Measurements from ENCODE around the gene STYXL2.

STYXL2 gene

GRCh38 chr1:167126811-167127210 lies 32.9 kb downstream of the STYXL2 start:
- Mint-ChIP-seq H3K27me3 (peaks cover 32% of the 10 kb centered on the region), H3K27ac (no peak overlapping the region), H3K4me1 (no peaks in the 10 kb centered on the region), H3K4me3 (no peak overlapping the region), H3K9me3 (no peaks in the 10 kb centered on the region), H3K36me3 (no peaks in the 10 kb centered on the region)
- ATAC-seq (ENCODE audit: low read depth) (no peak), DNase-seq (ENCODE audit: low spot score in 2 of 2) (no peak)

DNA sequence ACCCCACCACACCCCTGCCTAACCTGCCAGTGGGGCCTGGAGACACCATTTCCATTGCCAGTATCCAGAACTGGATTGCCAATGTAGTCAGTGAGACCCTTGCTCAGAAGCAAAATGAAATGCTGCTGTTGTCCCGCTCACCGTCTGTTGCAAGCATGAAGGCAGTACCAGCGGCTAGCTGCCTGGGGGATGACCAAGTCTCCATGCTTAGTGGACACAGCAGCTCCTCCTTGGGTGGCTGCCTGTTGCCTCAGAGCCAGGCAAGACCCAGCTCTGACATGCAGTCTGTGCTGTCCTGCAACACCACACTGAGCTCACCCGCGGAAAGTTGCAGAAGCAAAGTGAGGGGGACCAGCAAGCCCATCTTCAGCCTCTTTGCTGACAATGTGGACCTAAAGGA lies 33.4 kb downstream of the STYXL2 start:
- H3K36me3 Mint-ChIP-seq: no peaks in the 10 kb centered on the region
- peaks cover 34% of the 10 kb centered on the region for H3K27me3 Mint-ChIP-seq
- no peak overlapping the region for H3K27ac Mint-ChIP-seq
- H3K4me1 Mint-ChIP-seq: no peaks in the 10 kb centered on the region
- H3K4me3 Mint-ChIP-seq: no peak overlapping the region
- DNase-seq (ENCODE audit: low spot score in 2 of 2): no peak
- no peaks in the 10 kb centered on the region for H3K9me3 Mint-ChIP-seq
- ATAC-seq (ENCODE audit: low read depth): no peak

DNA sequence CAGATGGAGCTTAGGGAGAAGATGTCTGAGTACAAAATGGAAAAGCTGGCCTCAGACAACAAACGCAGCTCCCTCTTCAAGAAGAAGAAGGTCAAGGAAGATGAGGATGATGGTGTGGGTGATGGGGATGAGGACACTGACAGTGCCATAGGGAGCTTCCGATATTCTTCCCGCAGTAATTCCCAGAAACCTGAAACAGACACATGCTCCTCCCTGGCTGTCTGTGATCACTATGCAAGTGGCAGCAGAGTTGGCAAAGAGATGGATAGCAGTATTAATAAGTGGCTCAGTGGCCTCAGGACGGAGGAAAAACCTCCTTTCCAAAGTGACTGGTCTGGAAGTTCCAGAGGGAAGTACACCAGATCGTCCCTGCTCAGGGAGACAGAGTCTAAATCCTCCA lies 33.8 kb downstream of the STYXL2 start:
- Mint-ChIP-seq H3K36me3 (no peaks in the 10 kb centered on the region), H3K9me3 (no peaks in the 10 kb centered on the region), H3K4me1 (no peaks in the 10 kb centered on the region), H3K27me3 (peaks cover 36% of the 10 kb centered on the region), H3K4me3 (no peak overlapping the region), H3K27ac (no peak overlapping the region)
- ATAC-seq (ENCODE audit: low read depth) (no peak), DNase-seq (ENCODE audit: low spot score in 2 of 2) (no peak)

DNA sequence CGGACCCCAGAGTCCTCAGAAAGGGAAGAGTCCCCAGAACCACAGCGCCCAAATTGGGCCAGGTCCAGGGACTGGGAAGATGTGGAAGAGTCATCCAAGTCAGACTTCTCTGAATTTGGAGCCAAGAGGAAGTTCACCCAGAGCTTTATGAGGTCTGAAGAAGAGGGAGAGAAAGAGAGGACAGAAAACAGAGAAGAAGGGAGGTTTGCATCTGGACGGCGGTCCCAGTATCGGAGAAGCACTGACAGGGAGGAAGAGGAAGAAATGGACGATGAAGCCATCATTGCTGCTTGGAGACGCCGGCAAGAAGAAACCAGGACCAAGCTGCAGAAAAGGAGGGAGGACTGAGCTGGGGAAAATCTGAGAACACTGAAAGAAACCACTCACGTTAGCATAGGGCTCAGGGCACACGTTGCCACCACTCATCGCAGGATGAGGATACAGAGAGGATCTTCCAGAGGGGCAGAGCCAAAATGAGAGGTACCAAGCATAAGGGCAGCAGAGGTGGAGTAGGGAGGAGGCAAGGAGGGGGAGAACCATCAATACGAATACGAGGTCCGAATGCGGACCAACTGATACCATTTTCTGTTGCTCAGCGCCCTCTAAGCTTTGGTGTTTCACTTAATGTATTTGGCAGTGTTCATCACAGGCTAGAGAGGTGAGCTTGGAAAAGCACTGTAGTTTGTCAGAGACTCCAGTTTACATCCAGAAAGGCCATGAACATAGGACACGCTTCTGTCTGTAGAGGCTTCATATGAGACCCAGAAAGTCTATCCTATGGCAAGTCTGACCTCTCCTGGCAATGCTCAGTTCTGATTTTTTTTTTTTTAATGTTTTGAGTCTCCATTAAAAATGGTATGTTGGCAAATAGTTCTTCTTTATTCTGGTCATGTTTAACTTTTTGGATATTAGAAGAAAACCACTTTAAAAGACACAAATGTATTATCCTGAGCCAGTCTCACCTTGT lies 34.7 kb downstream of the STYXL2 start:
- peaks cover 2% of the 10 kb centered on the region for H3K4me1 Mint-ChIP-seq
- no peak for DNase-seq (ENCODE audit: low spot score in 2 of 2)
- H3K27ac Mint-ChIP-seq: no peak overlapping the region
- no peaks in the 10 kb centered on the region for H3K36me3 Mint-ChIP-seq
- ATAC-seq (ENCODE audit: low read depth): no peak
- no peaks in the 10 kb centered on the region for H3K9me3 Mint-ChIP-seq
- H3K4me3 Mint-ChIP-seq: no peak overlapping the region
- peaks cover 36% of the 10 kb centered on the region for H3K27me3 Mint-ChIP-seq

DNA sequence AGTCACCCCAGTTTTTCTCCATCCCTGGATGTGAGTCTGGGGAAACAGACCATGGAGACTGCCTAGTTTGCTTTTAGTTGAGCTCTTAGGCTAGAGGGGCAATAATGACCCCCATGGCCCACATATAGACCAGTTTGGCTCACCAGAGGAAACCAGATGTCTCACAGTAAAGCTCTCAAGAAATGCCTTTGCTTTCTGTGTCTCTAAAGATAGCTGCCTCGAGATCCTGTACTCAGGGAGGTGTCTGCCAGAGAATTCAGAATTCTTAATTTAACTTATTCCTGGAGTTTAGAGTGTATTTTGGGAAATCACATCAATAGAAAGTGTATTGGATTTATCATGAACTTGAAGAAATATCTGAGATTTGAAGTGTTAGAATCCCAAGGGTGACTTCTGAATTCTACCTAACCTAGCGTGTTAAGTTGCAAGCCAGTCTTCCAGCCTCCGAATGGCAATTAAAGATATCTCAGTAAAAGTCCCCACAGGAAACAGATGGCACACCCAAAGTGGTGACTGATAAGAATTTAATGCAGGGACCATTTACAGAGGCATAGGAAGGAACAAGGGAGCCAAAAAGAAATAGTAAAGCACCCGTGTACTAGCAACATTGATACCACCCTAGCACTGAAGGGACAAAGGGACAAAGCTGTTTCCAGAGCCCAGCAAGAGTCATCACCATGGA lies 37.1 kb downstream of the STYXL2 start:
- no peak overlapping the region for H3K4me3 Mint-ChIP-seq
- peaks cover 2% of the 10 kb centered on the region for H3K4me1 Mint-ChIP-seq
- no peaks in the 10 kb centered on the region for H3K9me3 Mint-ChIP-seq
- peaks cover 36% of the 10 kb centered on the region for H3K27me3 Mint-ChIP-seq
- H3K36me3 Mint-ChIP-seq: no peaks in the 10 kb centered on the region
- no peak for ATAC-seq (ENCODE audit: low read depth)
- DNase-seq (ENCODE audit: low spot score in 2 of 2): no peak
- H3K27ac Mint-ChIP-seq: no peak overlapping the region

- H3K36me3 Mint-ChIP-seq: no peaks in the 10 kb centered on the region
- ATAC-seq (ENCODE audit: low read depth) (no peak), DNase-seq (ENCODE audit: low spot score in 2 of 2) (no peak)
- H3K4me3 Mint-ChIP-seq: no peak overlapping the region
- H3K27ac Mint-ChIP-seq: no peak overlapping the region
- H3K27me3 Mint-ChIP-seq: peaks cover 24% of the 10 kb centered on the region
- no peaks in the 10 kb centered on the region for H3K9me3 Mint-ChIP-seq
- H3K4me1 Mint-ChIP-seq: peaks cover 2% of the 10 kb centered on the region
Observed at GRCh38 chr1:167132301-167133010, 38.6 kb downstream of the STYXL2 start.

- Mint-ChIP-seq H3K9me3 (no peaks in the 10 kb centered on the region), H3K4me3 (no peak overlapping the region), H3K27ac (no peak overlapping the region), H3K36me3 (no peaks in the 10 kb centered on the region), H3K4me1 (peaks cover 2% of the 10 kb centered on the region), H3K27me3 (peaks cover 15% of the 10 kb centered on the region)
- ATAC-seq (ENCODE audit: low read depth) (no peak), DNase-seq (ENCODE audit: low spot score in 2 of 2) (no peak)
Observed at GRCh38 chr1:167135281-167135840, 41.5 kb downstream of the STYXL2 start.

DNA sequence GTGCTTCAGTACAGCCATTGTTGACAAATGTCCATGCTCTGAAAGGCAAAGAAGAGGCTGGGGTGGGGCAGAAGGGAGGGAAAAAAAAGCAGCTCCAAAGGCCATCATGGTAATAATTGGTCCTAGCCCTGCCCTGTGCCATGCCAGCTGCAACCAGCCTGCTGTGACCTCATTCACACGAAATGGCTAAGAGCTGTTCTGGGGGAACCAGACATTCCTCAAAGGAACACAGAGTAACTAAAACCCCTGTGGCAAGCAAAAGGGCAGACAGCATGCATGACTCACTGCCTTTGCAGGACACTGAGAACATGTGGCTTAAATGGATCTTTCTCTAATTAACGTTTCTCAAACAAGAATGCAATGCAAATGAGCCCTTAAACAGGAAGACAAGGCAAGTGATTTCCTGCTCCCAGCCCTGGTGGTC lies 42.3 kb downstream of the STYXL2 start:
- H3K27ac Mint-ChIP-seq: no peak overlapping the region
- H3K27me3 Mint-ChIP-seq: peaks cover 15% of the 10 kb centered on the region
- H3K36me3 Mint-ChIP-seq: no peaks in the 10 kb centered on the region
- ATAC-seq (ENCODE audit: low read depth): no peak
- no peak overlapping the region for H3K4me3 Mint-ChIP-seq
- no peaks in the 10 kb centered on the region for H3K9me3 Mint-ChIP-seq
- DNase-seq (ENCODE audit: low spot score in 2 of 2): no peak
- H3K4me1 Mint-ChIP-seq: peaks cover 2% of the 10 kb centered on the region

GRCh38 chr1:167136806-167137205 lies 42.9 kb downstream of the STYXL2 start:
- Mint-ChIP-seq H3K4me1 (peaks cover 2% of the 10 kb centered on the region), H3K27me3 (peaks cover 13% of the 10 kb centered on the region), H3K4me3 (no peak overlapping the region), H3K36me3 (no peaks in the 10 kb centered on the region), H3K9me3 (no peaks in the 10 kb centered on the region), H3K27ac (no peak overlapping the region)
- ATAC-seq (ENCODE audit: low read depth) (no peak), DNase-seq (ENCODE audit: low spot score in 2 of 2) (no peak)

DNA sequence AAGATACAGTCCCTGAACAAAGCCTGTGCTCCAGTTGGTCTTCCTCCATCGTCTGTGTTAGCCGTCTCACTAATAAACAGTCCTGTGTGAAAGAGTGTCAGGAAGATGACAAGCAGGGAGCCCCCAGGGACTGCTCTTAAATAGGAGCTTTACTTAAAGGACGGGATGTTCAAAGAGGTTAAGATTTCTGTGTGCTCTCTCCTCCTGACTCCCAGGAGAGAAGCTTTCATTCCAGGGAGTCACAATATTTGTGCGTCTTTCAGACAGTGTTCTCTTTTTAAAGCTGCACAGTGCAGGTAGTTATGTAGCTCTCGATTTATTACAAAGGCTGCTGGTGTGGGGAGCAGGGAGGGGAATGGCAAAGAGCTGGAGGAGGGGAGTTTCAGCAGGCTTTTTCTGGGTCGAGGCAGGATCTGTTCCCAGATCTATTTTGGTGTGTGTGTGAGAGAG lies 43.5 kb downstream of the STYXL2 start:
- no peak for ATAC-seq (ENCODE audit: low read depth)
- H3K4me1 Mint-ChIP-seq: peaks cover 2% of the 10 kb centered on the region

DNA sequence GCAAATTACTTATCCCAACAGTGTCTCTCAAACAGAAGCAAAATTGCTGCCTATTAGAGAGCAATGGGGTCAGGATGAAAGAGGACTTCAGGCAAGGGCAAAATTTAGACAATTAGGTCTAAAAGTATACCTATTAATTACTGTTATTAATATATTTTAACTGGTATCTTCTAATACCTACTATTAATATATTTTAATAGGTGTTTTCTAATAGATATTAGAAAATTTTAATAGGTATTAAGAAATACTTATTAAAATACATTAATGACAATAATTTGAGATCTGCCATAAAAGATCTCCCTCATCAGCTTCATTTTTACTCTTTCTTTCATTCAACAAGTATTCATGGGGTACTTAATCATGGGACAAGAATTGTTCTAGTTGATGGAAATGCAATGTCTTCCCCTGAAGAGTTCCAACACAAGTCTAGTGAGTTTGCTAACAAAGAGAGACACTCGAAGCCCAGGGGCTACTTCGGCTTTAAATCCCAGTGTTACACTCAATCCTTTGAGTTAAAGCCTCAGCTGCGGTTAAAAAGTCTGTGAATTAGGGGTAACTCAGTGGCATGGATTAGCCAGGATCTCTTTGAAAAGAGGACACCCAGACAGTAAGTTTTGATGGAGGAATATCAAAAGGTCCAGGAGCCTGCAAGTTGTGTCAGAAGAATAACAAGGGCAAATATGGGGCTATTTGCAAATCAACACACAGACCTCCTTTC lies 44.1 kb downstream of the STYXL2 start:
- Mint-ChIP-seq H3K27me3 (peaks cover 9% of the 10 kb centered on the region), H3K36me3 (no peaks in the 10 kb centered on the region), H3K9me3 (no peaks in the 10 kb centered on the region), H3K4me1 (peaks cover 2% of the 10 kb centered on the region), H3K27ac (no peak overlapping the region), H3K4me3 (no peak overlapping the region)
- no peak for DNase-seq (ENCODE audit: low spot score in 2 of 2)
- ATAC-seq (ENCODE audit: low read depth): no peak

More for the DNA sequence above, 43.5 kb downstream of the STYXL2 start:
- Mint-ChIP-seq H3K27me3 (peaks cover 10% of the 10 kb centered on the region), H3K27ac (no peak overlapping the region), H3K4me3 (no peak overlapping the region), H3K9me3 (no peaks in the 10 kb centered on the region), H3K36me3 (no peaks in the 10 kb centered on the region)
- no peak for DNase-seq (ENCODE audit: low spot score in 2 of 2)

DNA sequence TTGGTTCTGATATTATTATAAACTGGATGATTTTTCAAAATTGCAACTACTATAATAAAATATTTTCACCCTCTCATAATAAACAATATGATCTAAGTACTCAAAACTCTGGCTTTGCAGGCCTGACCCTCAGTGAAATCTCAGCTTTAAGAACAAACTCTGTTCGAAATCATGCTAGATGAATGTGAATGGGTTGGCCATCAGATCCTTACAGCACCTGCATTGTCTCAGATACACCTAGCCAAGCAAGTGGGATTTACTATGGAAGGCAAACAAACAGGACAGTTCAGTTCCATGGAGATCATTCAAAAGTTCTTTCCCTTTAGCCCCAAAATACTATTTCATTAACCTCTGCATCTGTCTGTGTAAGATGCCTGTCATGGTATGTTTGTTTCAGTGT lies 44.8 kb downstream of the STYXL2 start:
- Mint-ChIP-seq H3K27me3 (peaks cover 11% of the 10 kb centered on the region), H3K36me3 (no peaks in the 10 kb centered on the region), H3K27ac (no peak overlapping the region), H3K9me3 (peaks cover 2% of the 10 kb centered on the region), H3K4me3 (no peak overlapping the region), H3K4me1 (no peaks in the 10 kb centered on the region)
- no peak for DNase-seq (ENCODE audit: low spot score in 2 of 2)
- ATAC-seq (ENCODE audit: low read depth): no peak

DNA sequence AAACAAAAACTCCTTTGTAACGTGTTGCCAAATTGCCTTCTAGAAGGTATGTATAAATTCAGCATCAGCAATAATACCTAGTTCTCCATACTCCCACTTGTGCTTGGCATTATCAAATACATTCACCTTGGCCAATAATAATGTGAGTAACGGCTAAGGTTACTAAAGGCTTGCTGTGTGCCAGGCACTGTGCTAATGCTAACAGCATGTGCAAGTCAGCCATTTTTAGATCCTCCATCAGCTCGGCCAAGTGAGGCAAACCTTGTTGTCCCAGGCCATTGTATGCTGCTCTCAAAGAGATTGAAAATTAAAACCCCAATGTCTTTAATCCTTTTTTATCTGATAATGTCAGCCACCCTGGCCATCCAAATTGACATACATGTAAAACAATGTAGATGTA lies 48.1 kb downstream of the STYXL2 start:
- Mint-ChIP-seq H3K9me3 (peaks cover 3% of the 10 kb centered on the region), H3K4me3 (no peak overlapping the region), H3K27me3 (peaks cover 8% of the 10 kb centered on the region), H3K27ac (no peak overlapping the region), H3K4me1 (no peaks in the 10 kb centered on the region), H3K36me3 (no peaks in the 10 kb centered on the region)
- ATAC-seq (ENCODE audit: low read depth) (no peak), DNase-seq (ENCODE audit: low spot score in 2 of 2) (no peak)
